NCI-H226 (cell line): ENCODE results near the gene MB21D2.

Experiments
- DNase-seq: peaks from one replicate; pipeline ENCODE4 v3.0.0-alpha.2; 2015

MB21D2 gene

GRCh38 chr3:192889679-192890078 is 28.0 kb downstream of the MB21D2 start:
- no peak for DNase-seq

- no peak for DNase-seq
Observed at GRCh38 chr3:192888190-192888589, 29.5 kb downstream of the MB21D2 start.

DNA sequence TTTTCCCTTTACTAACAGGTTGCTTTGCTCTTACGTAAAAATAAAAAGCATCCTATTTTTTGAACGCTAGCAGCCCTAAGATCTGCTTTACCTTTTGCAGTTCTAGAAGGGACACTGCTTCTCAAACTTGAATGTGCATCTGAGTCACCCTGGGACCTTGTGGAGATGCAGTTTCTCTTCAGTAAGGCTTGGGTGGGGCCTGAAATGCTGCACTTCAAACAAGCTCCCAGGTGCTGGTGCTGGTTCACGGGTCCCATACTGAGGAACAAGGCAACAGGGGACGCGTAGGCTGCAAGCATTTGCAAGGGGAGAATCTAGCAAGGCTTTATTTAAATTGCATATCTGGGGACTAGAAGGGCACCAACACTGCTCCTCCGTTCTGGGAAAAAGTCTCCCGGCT is 30.0 kb downstream of the MB21D2 start:
- DNase-seq, result no peak

- peak; percentile 65 for DNase-seq
Observed at GRCh38 chr3:192887047-192887446, 30.6 kb downstream of the MB21D2 start.

DNA sequence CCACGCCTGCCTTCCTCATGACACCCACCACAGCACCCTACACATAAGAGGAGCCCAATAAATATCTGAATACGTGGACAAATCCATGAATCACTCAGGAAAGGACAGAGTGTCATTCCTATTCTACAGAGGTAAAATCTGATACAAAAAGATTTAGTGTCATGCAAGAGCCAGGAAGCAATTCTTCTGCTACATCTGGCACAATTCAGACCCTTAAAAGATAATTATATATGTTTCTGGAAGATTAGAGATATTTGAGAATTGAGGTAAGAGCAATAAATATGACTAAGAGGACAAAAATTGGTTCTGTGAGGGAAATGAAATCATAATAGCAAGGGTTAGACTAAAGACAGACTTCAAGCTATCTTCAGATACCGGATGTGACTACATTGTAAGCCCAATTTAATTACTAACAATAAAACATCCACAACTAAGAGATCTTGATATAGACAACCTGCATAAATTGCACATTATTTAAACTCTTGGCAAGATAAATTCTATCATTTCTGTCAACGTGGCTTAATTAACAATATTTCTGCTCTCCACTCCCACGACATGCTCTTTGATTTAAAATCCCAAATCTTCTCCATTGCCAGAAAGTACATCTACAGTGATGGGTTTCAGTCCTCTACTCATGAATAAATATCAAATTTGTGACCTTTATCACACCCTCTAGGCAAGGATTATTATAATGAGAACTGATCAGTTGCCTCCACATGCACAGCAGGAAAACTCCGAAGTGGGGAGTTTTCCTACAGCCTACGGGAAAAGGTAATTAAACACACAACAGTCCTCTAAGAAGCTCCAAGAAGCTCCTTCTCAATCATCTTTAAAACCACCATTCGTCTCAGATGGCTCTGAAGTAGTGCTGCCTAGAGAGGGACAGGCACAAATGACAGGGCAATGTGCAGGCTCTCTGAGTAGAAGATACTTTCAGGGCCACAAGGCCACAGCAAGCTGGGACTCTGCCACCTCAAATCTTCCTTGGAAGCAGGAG is 32.6 kb downstream of the MB21D2 start:
- DNase-seq, result peak; percentile 82

GRCh38 chr3:192883512-192883911 is 34.1 kb downstream of the MB21D2 start:
- DNase-seq, result no peak

- DNase-seq, result no peak
Observed at GRCh38 chr3:192881159-192881786, 36.4 kb downstream of the MB21D2 start.

DNA sequence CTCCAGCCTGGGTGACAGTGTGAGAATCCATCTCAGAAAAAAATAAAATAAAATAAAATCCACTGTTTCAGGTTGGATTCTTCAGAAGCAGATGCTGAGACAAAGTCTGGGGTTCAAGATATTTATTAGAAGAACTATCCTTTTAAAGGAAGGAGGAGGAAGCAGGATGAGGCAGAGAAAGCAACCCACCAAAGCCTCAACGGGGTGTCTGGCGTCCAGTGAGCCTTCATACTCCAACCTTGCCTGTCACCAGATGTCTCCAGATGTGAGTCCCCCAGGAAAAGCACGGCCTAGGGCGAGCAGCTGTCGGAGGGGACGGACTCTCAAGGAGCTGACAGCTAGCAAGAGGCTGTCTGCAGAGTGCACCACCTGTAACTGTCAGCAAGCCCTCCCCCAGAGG is 37.3 kb downstream of the MB21D2 start:
- DNase-seq, result no peak

- peak; percentile 99 for DNase-seq
Observed at GRCh38 chr3:192879346-192880031, 38.2 kb downstream of the MB21D2 start.

DNA sequence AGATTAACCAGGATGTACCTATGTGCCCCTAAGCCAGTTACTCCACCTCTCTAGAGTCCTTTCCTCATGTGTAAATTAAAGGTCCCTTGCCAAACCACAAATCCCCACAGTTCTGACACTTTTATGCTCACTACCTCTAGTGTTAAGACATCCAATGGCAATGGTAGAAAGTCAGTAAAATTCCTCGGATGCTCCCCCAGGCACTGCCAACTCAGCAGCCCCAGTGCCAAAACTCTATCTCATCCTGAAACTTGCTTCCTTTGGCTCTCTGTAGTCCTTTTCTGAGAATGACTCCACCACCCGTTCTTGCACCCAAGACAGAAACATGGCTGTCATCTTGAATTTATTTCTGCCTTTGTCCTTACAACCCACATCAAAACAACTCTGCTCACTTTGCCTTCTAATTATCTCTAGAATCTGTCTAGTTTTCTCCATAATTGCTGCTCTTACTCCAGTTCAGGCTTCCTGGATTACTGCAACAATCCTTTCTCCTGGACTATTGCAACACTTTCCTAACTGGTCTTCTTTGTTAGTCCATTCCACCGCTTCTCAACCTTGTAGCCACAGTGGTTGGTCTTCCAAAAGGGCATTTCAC is 41.6 kb downstream of the MB21D2 start:
- peak; percentile 83 for DNase-seq

DNA sequence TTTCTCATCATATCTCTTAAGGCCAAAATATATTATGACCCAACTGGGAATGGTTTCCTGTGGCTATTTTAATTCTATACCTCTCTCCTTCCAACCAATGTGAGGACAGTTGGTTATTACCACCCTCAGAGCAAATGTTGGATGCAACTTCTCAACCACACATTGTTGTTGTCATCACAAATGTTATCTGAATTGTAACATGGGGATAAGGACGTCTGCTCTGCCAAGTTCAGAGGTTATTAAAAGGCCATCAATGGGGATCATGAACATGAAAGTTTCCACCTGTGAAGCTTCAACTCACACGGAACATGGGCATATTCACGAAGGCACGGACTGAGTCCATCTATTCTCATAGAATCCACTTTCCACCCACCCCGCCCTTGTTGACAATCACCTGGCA is 46.8 kb downstream of the MB21D2 start:
- no peak for DNase-seq

DNA sequence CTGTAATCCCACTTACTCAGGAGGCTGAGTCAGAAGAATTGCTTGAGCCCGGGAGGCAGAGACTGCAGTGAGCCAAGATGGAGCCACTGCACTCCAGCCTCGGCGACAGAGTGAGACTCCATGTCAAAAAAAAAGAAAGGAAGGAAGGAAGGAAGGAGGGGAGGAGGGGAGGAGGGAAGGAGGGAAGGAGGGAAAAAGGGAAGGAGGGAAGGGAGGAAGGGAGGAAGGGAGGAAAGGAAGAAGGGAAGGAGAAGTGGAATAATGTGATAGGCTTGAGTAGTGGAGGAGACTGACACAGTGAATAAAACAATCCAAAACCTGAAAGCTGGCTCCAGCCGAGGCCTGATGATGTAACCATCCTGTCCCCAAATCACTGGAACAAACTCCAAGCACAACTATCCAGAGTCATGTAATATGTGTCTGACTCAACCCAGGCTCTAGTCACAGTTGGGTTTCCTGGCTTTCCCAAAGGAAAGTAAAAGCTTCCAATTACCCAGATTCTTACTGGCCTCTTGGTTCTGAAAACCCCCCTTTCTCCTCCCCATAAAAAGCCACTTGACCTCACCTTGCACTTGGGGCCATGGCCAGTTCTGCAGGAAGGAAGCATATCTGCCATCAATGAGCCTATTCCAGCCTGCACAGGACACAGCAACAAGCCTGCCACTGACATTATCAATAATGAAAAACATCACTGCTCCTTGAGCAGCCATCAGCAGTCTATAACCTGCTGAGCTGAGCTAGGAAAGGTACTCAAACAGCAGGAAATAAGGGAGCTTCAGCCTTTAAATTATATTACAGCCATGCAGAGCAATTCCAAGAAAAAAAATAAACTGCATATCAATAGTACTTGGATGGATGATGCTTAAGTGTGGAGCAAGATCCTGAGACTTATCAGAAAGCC is 48.3 kb downstream of the MB21D2 start:
- DNase-seq, result no peak

- DNase-seq, result no peak
Observed at GRCh38 chr3:192867645-192868044, 50.0 kb downstream of the MB21D2 start.

DNA sequence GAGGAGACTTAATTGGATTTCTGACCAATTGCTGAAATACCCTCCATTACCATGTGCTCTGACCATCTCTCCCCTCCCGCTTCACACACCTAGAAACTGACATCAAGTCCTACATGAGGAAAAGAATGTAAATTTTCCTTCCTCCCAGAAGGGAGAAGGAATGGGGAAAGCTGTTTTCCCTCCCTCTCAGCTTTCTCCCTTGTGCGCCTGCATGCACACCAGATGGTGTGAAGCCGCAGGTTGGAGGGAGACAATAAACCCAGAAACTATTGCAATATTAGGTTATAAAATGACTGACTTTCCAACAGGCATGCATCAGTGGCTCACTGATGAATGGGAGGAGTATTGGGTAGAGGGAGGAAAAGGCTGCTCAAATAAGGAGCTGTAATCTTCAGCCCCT is 50.9 kb downstream of the MB21D2 start:
- DNase-seq, result no peak

DNA sequence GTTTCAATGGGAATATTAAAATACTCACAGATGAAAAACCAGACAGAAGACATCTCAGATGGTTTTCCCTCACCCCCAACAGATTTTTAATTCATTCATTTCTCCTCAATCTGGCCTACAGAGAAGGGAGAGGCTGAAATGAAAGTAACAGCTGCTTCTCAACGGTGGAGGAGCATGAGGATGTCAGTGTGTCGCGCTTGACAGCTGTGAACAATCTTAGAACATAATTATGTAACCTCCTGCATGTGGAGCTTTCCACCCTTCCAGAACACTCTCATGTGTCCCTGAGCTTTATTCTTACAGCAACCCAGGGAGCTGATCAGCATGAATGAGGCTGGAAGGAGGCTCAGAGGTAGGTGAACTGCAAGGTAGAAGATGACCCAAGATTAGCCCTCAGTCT is 52.7 kb downstream of the MB21D2 start:
- no peak for DNase-seq

- peak; percentile 51 for DNase-seq
Observed at GRCh38 chr3:192863091-192863420, 54.6 kb downstream of the MB21D2 start.

DNA sequence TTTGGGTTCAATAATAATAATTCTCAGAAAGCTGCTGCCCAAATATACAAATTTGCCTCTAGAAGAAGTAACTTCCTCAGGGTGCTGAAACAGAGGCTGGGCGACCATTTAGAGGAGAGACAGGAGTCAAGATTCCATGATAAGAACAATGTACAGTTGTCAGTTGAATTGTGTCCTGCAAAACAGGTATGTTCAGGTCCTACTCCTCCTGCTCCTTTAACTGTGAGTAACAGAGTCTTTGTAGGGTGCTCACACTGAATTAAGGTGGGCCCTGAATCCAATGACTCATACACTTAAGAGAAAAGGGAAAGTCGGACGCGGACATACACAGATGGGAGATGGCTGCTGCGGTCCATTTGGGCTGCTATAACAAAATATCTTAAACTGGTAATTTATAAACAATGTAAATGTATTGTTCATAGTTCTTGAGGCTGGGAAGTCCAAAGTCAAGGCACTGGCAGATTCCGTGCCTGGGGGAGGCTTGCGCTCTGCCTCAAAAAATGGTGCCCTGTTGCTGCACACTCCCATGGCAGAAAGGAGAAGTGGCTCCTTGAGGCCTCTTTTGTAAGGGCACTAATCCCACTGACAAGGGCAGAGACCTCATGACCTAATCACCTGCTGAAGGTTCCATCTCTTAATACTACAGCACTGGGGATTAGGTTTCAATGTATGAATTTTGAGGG is 55.1 kb downstream of the MB21D2 start:
- DNase-seq, result no peak

- DNase-seq, result no peak
Observed at GRCh38 chr3:192861972-192862371, 55.7 kb downstream of the MB21D2 start.

DNA sequence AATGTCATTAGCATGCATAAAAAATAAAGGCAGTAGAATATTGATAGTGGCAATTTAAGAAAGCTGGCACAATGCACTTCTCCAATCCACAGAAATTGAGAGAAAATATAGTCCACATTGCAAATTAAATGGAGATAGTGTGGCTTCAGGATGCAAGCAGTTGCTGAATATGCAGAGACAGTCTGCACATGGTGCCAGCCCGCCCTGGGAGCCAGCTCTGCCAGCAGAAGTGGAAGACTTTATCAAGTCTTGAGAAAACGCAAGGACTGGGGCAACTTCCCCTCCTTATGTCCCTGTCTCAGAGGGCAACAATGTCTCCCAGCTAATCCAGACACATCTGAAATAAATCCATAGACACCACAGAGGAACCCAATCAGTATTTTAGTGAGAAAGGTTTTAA is 57.2 kb downstream of the MB21D2 start:
- DNase-seq, result no peak

GRCh38 chr3:192858849-192859585 is 58.6 kb downstream of the MB21D2 start:
- no peak for DNase-seq

DNA sequence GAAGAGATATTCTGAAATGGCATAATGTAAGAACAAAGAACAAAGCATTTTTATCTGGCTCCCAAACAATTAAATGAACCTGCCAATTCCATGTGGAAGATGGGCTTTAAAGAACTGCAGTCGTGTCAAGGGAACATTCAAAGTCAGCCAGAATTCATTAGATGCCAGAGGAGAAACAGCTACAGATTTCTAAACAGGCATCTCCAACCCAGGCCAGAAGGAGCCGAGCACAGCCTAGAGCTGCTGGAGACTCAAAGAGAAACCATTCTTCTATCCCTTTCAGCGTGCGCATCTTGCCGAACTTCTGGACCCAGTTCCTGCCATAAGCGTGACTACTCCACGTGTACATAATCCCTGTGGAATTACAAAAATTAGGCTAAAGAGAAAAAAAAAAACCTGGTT is 60.4 kb downstream of the MB21D2 start:
- DNase-seq, result no peak
